Esophagus muscularis mucosa (tissue), 4 donors: Measurements from ENCODE around the gene LRP1. TPM values are rescaled to one million over a fixed set of nuclear protein-coding genes. Genes with fewer than 3 reads are reported as not detected.

ENCODE experiments used
- DNase-seq: peaks from one replicate; pipeline ENCODE4 v3.0.0-alpha.2; 2017; ENCODE audit errors: extremely low spot score
- H3K27ac ChIP-seq, 4 donors: fragments of 200-600 bp; sonication (generic); replicated peaks in 1 of 4; 1 replicate in 3 of 4; 2 replicates in 1 of 4; pipeline ENCODE4 v1.5.1; 2016 to 2019; ENCODE audit warnings: mild to moderate bottlenecking in 1 of 4
- H3K27me3 ChIP-seq, 4 donors: fragments of 200-600 bp; sonication (generic); one replicate each; pipeline versions ENCODE4 v1.5.1 to v1.6.0; 2016 to 2019
- H3K36me3 ChIP-seq, 4 donors: fragments of 200-600 bp; sonication (generic); one replicate each; pipeline ENCODE4 v1.5.1; 2016 to 2019
- H3K4me1 ChIP-seq, 4 donors: fragments of 200-600 bp; sonication (generic); one replicate each; pipeline ENCODE4 v1.5.1; 2016 to 2019
- H3K4me3 ChIP-seq, 4 donors: fragments of 200-600 bp; sonication (generic); 1 replicate in 2 of 4; 2 replicates in 2 of 4; pipeline ENCODE4 v1.5.1; 2016 to 2019; ENCODE audit warnings: mild to moderate bottlenecking in 4 of 4, moderate library complexity in 1 of 4
- H3K9me3 ChIP-seq, 4 donors: fragments of 200-600 bp; sonication (generic); 1 replicate in 3 of 4; 2 replicates in 1 of 4; pipeline ENCODE4 v1.5.1; 2016 to 2019
- EP300 ChIP-seq: sonication (generic); formaldehyde crosslinking; IDR thresholded peaks from one replicate; pipeline ENCODE4 v1.6.1; 2017; ENCODE audit warnings: antibody characterized with exemption
- POLR2A ChIP-seq: fragments of 450-650 bp; IDR thresholded peaks from one replicate; pipeline ENCODE4 v1.6.1; 2017; ENCODE audit warnings: antibody characterized with exemption, moderate library complexity, mild to moderate bottlenecking, low read depth
- POLR2AphosphoS5 ChIP-seq, 2 donors: sonication (generic); formaldehyde crosslinking; IDR thresholded peaks; one replicate each; pipeline ENCODE4 v1.6.1; 2017; ENCODE audit warnings: antibody characterized with exemption in 2 of 2
- WGBS: methylation state at CpG from one replicate; pipeline ENCODE4 v1.1.5; 2018; 5-methylcytosine and 5-hydroxymethylcytosine counted together
- intact Hi-C: fragments of 100-400 bp; cut with DNase I; formaldehyde crosslinking; loops from one replicate; pipeline ENCODE4 v1.15.1; 2023
- total RNA-seq, 4 donors: library from RNA; depleted of rRNA; stranded (reverse); fragments of >200 nt; gene quantifications; one replicate each; pipeline versions ENCODE4 v1.1.0 to v1.2.1, GENCODE V29; 2016
- TF ChIP-seq, protein P1 (sequence below), 3 experiments: fragments of 200-600 bp in 2 of 3; fragments of 450-650 bp in 1 of 3; sonication (generic) in 2 of 3; IDR thresholded peaks; one replicate each; pipeline ENCODE4 v1.5.1; 2017 to 2019; ENCODE audit warnings: antibody characterized with exemption in 3 of 3, mild to moderate bottlenecking in 2 of 3, moderate library complexity in 1 of 3

Gene LRP1
- total RNA-seq, 4 donors from 2014 or later: 203 to 338 (median 250) TPM

DNA sequence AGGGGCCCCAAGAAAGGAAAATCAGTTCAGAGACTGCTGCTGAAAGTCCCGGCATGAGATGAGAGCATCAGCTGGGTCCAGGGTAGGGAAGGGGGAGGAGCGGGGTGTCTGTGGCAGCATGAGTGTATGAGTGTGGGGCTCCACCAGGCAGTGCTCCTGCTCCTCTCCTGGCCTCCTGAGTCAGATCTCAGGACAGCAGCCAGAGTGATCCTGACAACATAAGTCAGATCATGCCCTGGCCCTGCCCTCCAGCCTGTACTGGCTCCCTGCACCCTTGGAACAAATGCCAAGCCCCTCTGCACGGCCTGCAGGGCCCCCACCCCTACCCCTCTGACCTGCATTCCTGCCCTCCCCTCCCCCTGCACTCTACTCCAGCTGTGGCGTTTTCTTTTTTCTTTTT, 43.4 kb downstream of the LRP1 start:
- Histone ChIP-seq H3K4me3 (no peak overlapping the region), H3K36me3 (peaks cover 18 to 88% (median 82%) of the 10 kb centered on the region in 4 donors), H3K4me1 (peaks cover 0 to 27% (median 13%) of the 10 kb centered on the region in 4 donors), H3K27ac (peak overlapping the region; percentile 22 to 39 (median 30)), H3K27me3 (no peaks in the 10 kb centered on the region), H3K9me3 (no peaks in the 10 kb centered on the region)
- WGBS: 28% methylated on average over 4 of the region's 4 CpGs
- intact Hi-C loops: no loop called here
- TF ChIP-seq POLR2AphosphoS5 (IDR thresholded peaks at IDR 0.05) (no peak), EP300 (no peak), POLR2A (no peak)
- TF ChIP-seq, protein P1, sequence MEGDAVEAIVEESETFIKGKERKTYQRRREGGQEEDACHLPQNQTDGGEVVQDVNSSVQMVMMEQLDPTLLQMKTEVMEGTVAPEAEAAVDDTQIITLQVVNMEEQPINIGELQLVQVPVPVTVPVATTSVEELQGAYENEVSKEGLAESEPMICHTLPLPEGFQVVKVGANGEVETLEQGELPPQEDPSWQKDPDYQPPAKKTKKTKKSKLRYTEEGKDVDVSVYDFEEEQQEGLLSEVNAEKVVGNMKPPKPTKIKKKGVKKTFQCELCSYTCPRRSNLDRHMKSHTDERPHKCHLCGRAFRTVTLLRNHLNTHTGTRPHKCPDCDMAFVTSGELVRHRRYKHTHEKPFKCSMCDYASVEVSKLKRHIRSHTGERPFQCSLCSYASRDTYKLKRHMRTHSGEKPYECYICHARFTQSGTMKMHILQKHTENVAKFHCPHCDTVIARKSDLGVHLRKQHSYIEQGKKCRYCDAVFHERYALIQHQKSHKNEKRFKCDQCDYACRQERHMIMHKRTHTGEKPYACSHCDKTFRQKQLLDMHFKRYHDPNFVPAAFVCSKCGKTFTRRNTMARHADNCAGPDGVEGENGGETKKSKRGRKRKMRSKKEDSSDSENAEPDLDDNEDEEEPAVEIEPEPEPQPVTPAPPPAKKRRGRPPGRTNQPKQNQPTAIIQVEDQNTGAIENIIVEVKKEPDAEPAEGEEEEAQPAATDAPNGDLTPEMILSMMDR (IDR thresholded peaks at IDR 0.05): no peak
- no peak for DNase-seq

GRCh38 chr12:57173089-57173488, 44.8 kb downstream of the LRP1 start:
- Histone ChIP-seq H3K27ac (no peak overlapping the region), H3K36me3 (peaks cover 11 to 88% (median 82%) of the 10 kb centered on the region in 4 donors), H3K9me3 (no peaks in the 10 kb centered on the region), H3K4me3 (no peak overlapping the region), H3K4me1 (peaks cover 0 to 27% (median 13%) of the 10 kb centered on the region in 4 donors), H3K27me3 (no peaks in the 10 kb centered on the region)
- WGBS: 58% methylated on average over 10 of the region's 11 CpGs
- DNase-seq: no peak
- TF ChIP-seq, protein P1 (IDR thresholded peaks at IDR 0.05): peak; percentile 29 to 55 (median 34)
- no peak for TF ChIP-seq POLR2AphosphoS5 (IDR thresholded peaks at IDR 0.05)
- intact Hi-C loops: no loop called here

DNA sequence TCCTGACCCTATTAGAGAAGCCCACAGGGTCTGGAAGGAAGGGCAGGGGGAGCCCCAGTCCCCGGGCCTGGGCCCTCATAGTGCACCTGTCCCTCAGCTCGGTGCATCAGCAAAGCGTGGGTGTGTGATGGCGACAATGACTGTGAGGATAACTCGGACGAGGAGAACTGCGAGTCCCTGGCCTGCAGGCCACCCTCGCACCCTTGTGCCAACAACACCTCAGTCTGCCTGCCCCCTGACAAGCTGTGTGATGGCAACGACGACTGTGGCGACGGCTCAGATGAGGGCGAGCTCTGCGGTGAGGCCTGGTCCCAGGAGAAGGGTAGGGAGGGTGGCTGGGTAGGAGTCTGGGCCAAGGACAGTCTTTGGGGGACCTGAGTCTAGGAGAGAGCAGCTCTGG, 45.4 kb downstream of the LRP1 start:
- no peaks in the 10 kb centered on the region for H3K9me3 ChIP-seq
- no peak overlapping the region for H3K27ac ChIP-seq
- TF ChIP-seq, protein P1 (IDR thresholded peaks at IDR 0.05): no peak
- TF ChIP-seq EP300 (no peak), POLR2A (no peak), POLR2AphosphoS5 (IDR thresholded peaks at IDR 0.05) (no peak)
- no peaks in the 10 kb centered on the region for H3K27me3 ChIP-seq
- DNase-seq: no peak
- intact Hi-C loops: loop anchor here (2.0 kb wide), 1 partner anchor 47 kb away; no protein-coding TSS in a partner anchor
- peaks cover 0 to 27% (median 13%) of the 10 kb centered on the region in 4 donors for H3K4me1 ChIP-seq
- peaks cover 11 to 88% (median 82%) of the 10 kb centered on the region in 4 donors for H3K36me3 ChIP-seq
- H3K4me3 ChIP-seq: no peak overlapping the region
- 84% methylated on average over 11 of the region's 14 CpGs for WGBS

DNA sequence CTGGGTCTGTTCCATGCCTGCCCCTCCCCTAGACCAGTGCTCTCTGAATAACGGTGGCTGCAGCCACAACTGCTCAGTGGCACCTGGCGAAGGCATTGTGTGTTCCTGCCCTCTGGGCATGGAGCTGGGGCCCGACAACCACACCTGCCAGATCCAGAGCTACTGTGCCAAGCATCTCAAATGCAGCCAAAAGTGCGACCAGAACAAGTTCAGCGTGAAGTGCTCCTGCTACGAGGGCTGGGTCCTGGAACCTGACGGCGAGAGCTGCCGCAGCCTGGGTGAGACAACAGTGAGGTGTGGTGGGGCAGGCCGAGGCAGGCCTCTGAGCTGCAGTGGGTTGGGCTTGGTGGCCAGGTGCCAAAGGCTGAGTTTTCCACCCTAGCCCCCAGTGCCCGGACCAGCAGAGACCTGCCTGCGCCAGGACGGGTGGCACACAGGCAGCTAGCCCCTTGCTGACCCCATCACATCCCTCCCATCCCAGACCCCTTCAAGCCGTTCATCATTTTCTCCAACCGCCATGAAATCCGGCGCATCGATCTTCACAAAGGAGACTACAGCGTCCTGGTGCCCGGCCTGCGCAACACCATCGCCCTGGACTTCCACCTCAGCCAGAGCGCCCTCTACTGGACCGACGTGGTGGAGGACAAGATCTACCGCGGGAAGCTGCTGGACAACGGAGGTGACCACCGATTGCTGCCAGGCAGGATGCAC, 47.3 kb downstream of the LRP1 start:
- Histone ChIP-seq H3K27ac (peak overlapping the region; percentile 5 to 59 (median 32)), H3K27me3 (no peaks in the 10 kb centered on the region), H3K36me3 (peaks cover 30 to 88% (median 84%) of the 10 kb centered on the region in 4 donors), H3K4me3 (no peak overlapping the region), H3K9me3 (no peaks in the 10 kb centered on the region), H3K4me1 (peaks cover 0 to 27% (median 13%) of the 10 kb centered on the region in 4 donors)
- intact Hi-C loops: loop anchor here (2.0 kb wide), 1 partner anchor 49 kb away; no protein-coding TSS in a partner anchor
- TF ChIP-seq EP300: no peak
- peak; percentile 28 to 45 for TF ChIP-seq POLR2AphosphoS5 (IDR thresholded peaks at IDR 0.05)
- TF ChIP-seq, protein P1 (IDR thresholded peaks at IDR 0.05): peak; percentile 70 to 78 (median 71)
- TF ChIP-seq POLR2A: no peak
- DNase-seq: peak; percentile 94
- WGBS: 61% methylated on average over 15 of the region's 29 CpGs
